K562 (cell line): ENCODE data around the gene USP5. TPM values are rescaled to one million over a fixed set of nuclear protein-coding genes. Genes with fewer than 3 reads are reported as not detected.
A peak's percentile ranks its signal among the peaks of the same experiment; 100 is the strongest.

Source experiments
- ATAC-seq: fragments of 200-7000 bp; cut with Tn5 transposase; 3 replicates; pipeline ENCODE4 v1.9.1; 2020; ENCODE audit warnings: moderate library complexity
- BruUV-seq: library from RNA; stranded (reverse); fragments of 400-500 nt; replicated peaks from 2 replicates; lab custom pipeline; 2021; lab: Mats Ljungman, UMichigan
- CTCF ChIA-PET: fragments of 300-600 bp; formaldehyde crosslinking; extraction: SDS; loops from one replicate; lab custom pipeline; 2021; ENCODE audit warnings: low intra/inter-chr PET ratio; lab: Yijun Ruan, JAX
- POLR2A ChIA-PET: fragments of 300-600, 350-650 bp; sonication (Branson Sonifier 250); formaldehyde crosslinking; extraction: SDS; loops from one replicate; lab custom pipeline; 2021; ENCODE audit warnings: antibody characterized with exemption, inconsistent platforms; lab: Yijun Ruan, JAX
- DNase-seq, 4 experiments: peaks; one replicate each; pipeline versions ENCODE4 v3.0.0 to v3.0.0-alpha.2; 2011 to 2018; ENCODE audit warnings: low spot score in 3 of 4, mixed read lengths in 3 of 4; ENCODE audit errors: extremely low read depth in 1 of 4
- FAIRE-seq: peaks from 2 replicates; lab custom pipeline; 2011; peaks lifted over from hg19 to GRCh38; lab: Jason Lieb, UNC
- H2AFZ ChIP-seq: 2 replicates; pipeline ENCODE4 v1.6.0; 2011; ENCODE audit warnings: low read depth, low read length, control low read depth, inconsistent platforms
- H3K27ac ChIP-seq: fragments of 200-600 bp; 3 replicates; pipeline ENCODE4 v1.8.0; 2011; ENCODE audit warnings: low read depth, mild to moderate bottlenecking, control low read depth, inconsistent platforms, low read length, moderate library complexity, mixed read lengths; ENCODE audit errors: extremely low read depth
- H3K27me3 ChIP-seq, 2 experiments: fragments of 300-600 bp in 1 of 2; 2 replicates in 1 of 2; 3 replicates in 1 of 2; pipeline versions ENCODE4 v1.6.0 to v1.8.0; 2011; ENCODE audit warnings: inconsistent platforms in 2 of 2, low read length in 2 of 2, mild to moderate bottlenecking in 1 of 2, mixed read lengths in 1 of 2, moderate library complexity in 1 of 2; ENCODE audit not compliant: control insufficient read depth in 2 of 2, insufficient read depth in 2 of 2
- H3K36me3 ChIP-seq: fragments of 300-600 bp; 3 replicates; pipeline ENCODE4 v1.8.0; 2011; ENCODE audit warnings: mild to moderate bottlenecking, low read length, inconsistent platforms; ENCODE audit not compliant: control insufficient read depth, insufficient read depth
- H3K4me1 ChIP-seq, 2 experiments: fragments of 200-600 bp in 1 of 2; replicated peaks in 1 of 2; 2 replicates in 1 of 2; 3 replicates in 1 of 2; pipeline versions ENCODE4 v1.5.1 to v1.8.0; 2011; ENCODE audit warnings: inconsistent platforms in 2 of 2, low read length in 2 of 2, mild to moderate bottlenecking in 1 of 2, mixed read lengths in 1 of 2, moderate library complexity in 1 of 2; ENCODE audit not compliant: control insufficient read depth in 2 of 2, insufficient read depth in 2 of 2
- H3K4me2 ChIP-seq: 2 replicates; pipeline ENCODE4 v1.6.1; 2011; ENCODE audit warnings: low read length, control low read depth, inconsistent platforms, mixed read lengths; ENCODE audit not compliant: insufficient read depth
- H3K4me3 ChIP-seq: fragments of 200-600 bp; sonication (generic), shearing (Covaris generic); 2 replicates; pipeline ENCODE4 v1.5.1; 2016; ENCODE audit warnings: control low read depth, inconsistent platforms
- H3K79me2 ChIP-seq: fragments of 200-600 bp; 3 replicates; pipeline ENCODE4 v1.8.0; 2011; ENCODE audit warnings: low read length, inconsistent platforms; ENCODE audit not compliant: control insufficient read depth, insufficient read depth
- H3K9ac ChIP-seq, 2 experiments: 2 replicates each; pipeline versions ENCODE4 v1.6.0 to v1.6.1; 2011; ENCODE audit warnings: low read depth in 2 of 2, low read length in 2 of 2, control low read depth in 1 of 2, inconsistent platforms in 1 of 2, mild to moderate bottlenecking in 1 of 2, mixed read lengths in 1 of 2; ENCODE audit not compliant: insufficient read depth in 1 of 2
- H3K9me1 ChIP-seq: one replicate; pipeline ENCODE4 v1.6.0; 2011; ENCODE audit warnings: inconsistent platforms, mild to moderate bottlenecking, low read length, moderate library complexity; ENCODE audit not compliant: control insufficient read depth, insufficient read depth
- H3K9me3 ChIP-seq: replicated peaks from 2 replicates; pipeline ENCODE4 v1.5.1; 2011; ENCODE audit warnings: low read depth, low read length, inconsistent platforms; ENCODE audit not compliant: control insufficient read depth, insufficient read depth
- H4K20me1 ChIP-seq: replicated peaks from 2 replicates; pipeline ENCODE4 v1.6.1; 2011; ENCODE audit warnings: low read length, inconsistent platforms, mixed read lengths; ENCODE audit not compliant: control insufficient read depth, insufficient read depth
- CBFA2T2 ChIP-seq: fragments of 450-650 bp; conservative IDR thresholded peaks from 2 replicates; pipeline ENCODE4 v1.6.1; 2017; ENCODE audit warnings: mild to moderate bottlenecking
- RBM25 ChIP-seq: fragments of 200-400 bp; formaldehyde crosslinking; IDR thresholded peaks from 2 replicates; pipeline ENCODE4 v1.6.1; 2018; ENCODE audit warnings: low read length, low read depth, moderate library complexity; ENCODE audit not compliant: severe bottlenecking
- ZNF121 ChIP-seq: sonication (generic); formaldehyde crosslinking; conservative IDR thresholded peaks from 2 replicates; pipeline ENCODE4 v1.8.0; 2022; ENCODE audit warnings: missing genetic modification reagents
- WGBS: fragments of 100-300 bp; shearing (Covaris generic); methylation state at CpG from one replicate; pipeline ENCODE4 v1.1.6; 2016; ENCODE audit warnings: low coverage, mixed read lengths; ENCODE audit not compliant: insufficient coverage; ENCODE audit errors: missing lambda C conversion rate; 5-methylcytosine and 5-hydroxymethylcytosine counted together
- in situ Hi-C: fragments of 300-500 bp; cut with MboI; formaldehyde crosslinking; loops from 4 replicates; pipeline ENCODE4 v1.15.0; 2018; ENCODE audit warnings: inconsistent platforms, mixed read lengths
- intact Hi-C: fragments of 100-400 bp; cut with micrococcal nuclease; formaldehyde crosslinking; loops from 2 replicates; pipeline ENCODE4 v1.14.2; 2022
- polyA plus RNA-seq, 8 experiments: library from polyadenylated mRNA; depleted of rRNA in 4 of 8; stranded (reverse) in 5 of 8; unstranded in 3 of 8; fragments of >200 nt; fragmentation: Nextera tagmentation in 2 of 8; fragmentation: Illumina TruSeq in 1 of 8; extraction: Ambion mirVana in 2 of 8; extraction: Trizol in 1 of 8; gene quantifications; 2 replicates each; pipeline versions ENCODE4 v1.2.1 to v1.2.3, GENCODE V29; 2011 to 2014; ENCODE audit warnings: inconsistent platforms in 1 of 8, missing spikeins in 1 of 8
- total RNA-seq, 7 experiments: library from RNA; depleted of rRNA in 6 of 7; stranded (reverse); fragments of >200 nt in 6 of 7; fragmentation: Illumina TruSeq in 2 of 7; extraction: Trizol in 2 of 7; gene quantifications; 2 replicates each; pipeline versions ENCODE4 v1.2.1 to v1.2.3, GENCODE V29; 2011 to 2021; ENCODE audit warnings: low replicate concordance in 1 of 7

Gene USP5
- total and polyA plus RNA-seq, 9 of the 15 experiments (the other 6 are each of a cell fraction or from before 2014, with no cell fraction given) = 1.4 to 107 (median 48.6) TPM

- H3K4me1 ChIP-seq = peaks cover 12 to 40% of the 10 kb centered on the region in 2 experiments; a peak in 4 of 5 replicates
- H3K79me2 ChIP-seq = peaks cover 19% of the 10 kb centered on the region
- no peak overlapping the region for H3K27ac ChIP-seq
- FAIRE-seq (no peak), DNase-seq (no peak), ATAC-seq (no peak)
- ChIA-PET POLR2A (interaction anchor here (0.6 to 2.2 kb wide), 7 partner anchors 13 to 49 kb away, joined by 3 to 14 read pairs (median 3); partner anchors contain the start of genes C12orf57 and RNU7-1), CTCF (no interaction called here)
- H3K4me3 ChIP-seq = no peak overlapping the region
- no peaks in the 10 kb centered on the region for H3K27me3 ChIP-seq
- in situ Hi-C loops = no loop called here
- 64% methylated on average over 14 of the region's 15 CpGs for WGBS
- H3K9me3 ChIP-seq = no peaks in the 10 kb centered on the region
- no TSS peak for BruUV-seq
- intact Hi-C loops = no loop called here
- H4K20me1 ChIP-seq = no peaks in the 10 kb centered on the region
- H3K36me3 ChIP-seq = peaks cover 5% of the 10 kb centered on the region; the same call in 1 of the 3 replicates
- no peak overlapping the region for H3K4me2 ChIP-seq
- no peak overlapping the region for H2AFZ ChIP-seq
- TF ChIP-seq RBM25 (peak; percentile 29), ZNF121 (CRISPR knock-in tag) (peak; percentile 69), CBFA2T2 (no peak)
- H3K9ac ChIP-seq = no peak overlapping the region
- H3K9me1 ChIP-seq = peaks cover 6% of the 10 kb centered on the region
Measured at GRCh38 chr12:6912164-6912935, 60.4 kb downstream of the USP5 start.
